ENCODE measurements around the gene CNOT3.

GRCh38 chr19:54188215-54188871 lies 50.8 kb downstream of the CNOT3 start:
- TF ChIP-seq CTCF (conservative IDR thresholded peaks at IDR 0.05; ENCODE audit: low read depth, low read length) (no peak), EZH2phosphoT487 (IDR thresholded peaks at IDR 0.05; ENCODE audit: borderline replicate concordance, low read length) (no peak)
